Measurements from ENCODE around the gene PRKAG2.

The PRKAG2 gene

DNA sequence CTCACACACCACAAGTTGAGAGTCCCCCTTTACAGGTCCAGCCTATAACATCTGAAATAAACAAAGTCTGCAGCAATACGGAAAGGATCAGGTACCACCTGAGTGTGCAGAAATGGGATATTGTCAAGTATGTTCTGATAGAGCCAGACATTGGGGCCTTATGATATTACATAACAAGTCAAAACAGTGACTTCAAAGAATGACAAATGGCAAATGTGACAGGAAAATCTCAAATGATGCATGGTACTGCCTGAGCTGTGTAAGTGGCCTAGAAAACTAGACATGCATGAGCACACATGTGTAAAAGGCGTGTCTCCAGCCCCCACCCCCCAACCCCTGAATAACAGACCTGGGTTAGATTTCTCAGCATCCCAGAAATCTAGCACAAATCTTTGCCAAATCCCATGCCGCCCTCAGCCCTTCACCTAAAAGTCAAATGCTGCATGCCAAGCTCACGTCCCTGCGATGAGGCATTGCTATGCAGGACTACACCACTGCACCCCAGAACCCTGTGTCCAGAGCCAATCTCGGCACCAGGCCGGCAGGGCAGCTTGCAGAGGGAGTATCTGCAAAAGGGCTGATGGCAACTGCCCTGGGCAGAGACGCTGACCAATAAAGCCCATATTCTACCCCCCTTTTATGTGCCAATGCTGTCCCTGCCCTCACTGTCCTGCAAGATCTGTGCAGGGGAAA lies 58.8 kb downstream of the PRKAG2 start:
- no peak for DNase-seq (ENCODE audit: low read depth in 2 of 2)

DNA sequence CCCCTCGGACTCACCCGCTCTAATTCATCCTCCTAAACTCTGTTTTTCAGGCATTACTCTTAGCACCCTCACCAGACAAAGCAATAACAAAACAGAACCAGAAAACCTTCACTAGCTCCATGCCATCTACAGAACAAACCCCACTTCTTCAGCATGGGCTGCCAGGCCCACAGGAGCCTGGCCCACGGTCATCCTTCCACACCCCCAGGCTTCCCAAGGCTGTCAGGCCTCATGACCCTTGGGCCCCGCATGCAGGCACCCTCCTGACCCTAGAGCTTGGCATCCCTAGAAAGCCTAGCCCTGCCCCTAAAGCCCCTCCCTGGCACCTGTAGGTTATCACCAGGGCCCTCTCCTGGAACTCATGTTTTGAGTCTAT lies 59.6 kb downstream of the PRKAG2 start:
- no peak for DNase-seq (ENCODE audit: low read depth in 2 of 2)

DNA sequence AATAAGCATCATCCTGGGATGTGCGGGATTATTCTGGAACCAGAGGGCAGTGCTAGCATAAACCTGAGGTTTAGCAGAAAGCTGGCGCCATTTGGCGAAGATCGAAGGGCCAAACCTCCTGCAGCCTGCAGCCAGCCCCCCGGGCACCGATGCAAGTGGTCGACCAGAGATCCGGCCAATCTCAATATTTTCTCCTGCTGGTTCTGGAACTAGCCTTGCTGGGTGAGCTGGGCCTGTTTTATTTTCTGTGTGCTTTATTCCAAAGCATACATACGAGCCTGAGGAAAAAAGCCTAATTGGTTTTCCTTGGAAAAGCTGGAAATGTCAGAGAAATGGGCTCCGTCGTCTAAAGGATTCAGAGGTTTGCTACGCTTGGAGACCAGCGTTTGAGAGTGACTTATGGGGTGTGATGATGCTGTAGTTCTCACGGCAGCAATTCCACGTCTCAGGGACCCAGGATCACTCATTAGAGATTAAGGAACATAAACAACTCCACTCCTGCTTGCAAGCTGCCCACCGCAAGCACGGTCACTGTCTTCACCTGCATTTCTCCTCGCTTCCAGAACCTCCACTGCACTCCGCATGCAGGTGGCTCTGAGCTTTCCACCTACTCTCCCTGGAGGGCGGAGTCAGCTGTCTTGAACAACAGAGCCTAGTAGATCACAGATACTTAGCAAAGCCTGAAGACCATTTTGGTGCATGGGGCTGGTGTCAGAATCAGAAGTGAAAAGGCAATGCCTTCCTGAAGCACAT lies 60.2 kb downstream of the PRKAG2 start:
- DNase-seq (ENCODE audit: low read depth in 2 of 2): no peak

DNA sequence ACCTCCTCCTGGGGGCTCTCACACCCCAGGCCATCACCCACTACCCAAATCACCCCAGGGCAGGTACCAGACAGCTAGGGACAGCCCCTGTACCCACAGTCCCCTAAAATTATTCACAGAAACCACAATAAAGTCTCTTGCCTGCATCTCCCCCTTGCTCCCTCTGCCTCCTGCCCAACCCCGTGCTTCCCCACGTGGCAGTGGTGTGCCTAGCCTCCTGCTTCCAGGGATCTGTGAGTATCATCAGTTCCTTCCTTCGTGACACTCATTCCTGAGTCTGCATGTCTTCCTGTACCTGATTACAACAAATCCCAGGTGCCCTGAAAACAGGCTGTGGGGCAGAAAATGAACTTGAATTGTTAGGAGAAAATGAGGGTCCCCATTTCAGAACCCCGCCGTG lies 61.5 kb downstream of the PRKAG2 start:
- no peak for DNase-seq (ENCODE audit: low read depth in 2 of 2)

- no peak for DNase-seq (ENCODE audit: low read depth in 2 of 2)
Measured at GRCh38 chr7:151814400-151815009, 62.4 kb downstream of the PRKAG2 start.

GRCh38 chr7:151813997-151814396 lies 62.9 kb downstream of the PRKAG2 start:
- no peak for DNase-seq (ENCODE audit: low read depth in 2 of 2)

GRCh38 chr7:151813445-151813844 lies 63.5 kb downstream of the PRKAG2 start:
- no peak for DNase-seq (ENCODE audit: low read depth in 2 of 2)

GRCh38 chr7:151812967-151813366 lies 63.9 kb downstream of the PRKAG2 start:
- DNase-seq (ENCODE audit: low read depth in 2 of 2): no peak

DNA sequence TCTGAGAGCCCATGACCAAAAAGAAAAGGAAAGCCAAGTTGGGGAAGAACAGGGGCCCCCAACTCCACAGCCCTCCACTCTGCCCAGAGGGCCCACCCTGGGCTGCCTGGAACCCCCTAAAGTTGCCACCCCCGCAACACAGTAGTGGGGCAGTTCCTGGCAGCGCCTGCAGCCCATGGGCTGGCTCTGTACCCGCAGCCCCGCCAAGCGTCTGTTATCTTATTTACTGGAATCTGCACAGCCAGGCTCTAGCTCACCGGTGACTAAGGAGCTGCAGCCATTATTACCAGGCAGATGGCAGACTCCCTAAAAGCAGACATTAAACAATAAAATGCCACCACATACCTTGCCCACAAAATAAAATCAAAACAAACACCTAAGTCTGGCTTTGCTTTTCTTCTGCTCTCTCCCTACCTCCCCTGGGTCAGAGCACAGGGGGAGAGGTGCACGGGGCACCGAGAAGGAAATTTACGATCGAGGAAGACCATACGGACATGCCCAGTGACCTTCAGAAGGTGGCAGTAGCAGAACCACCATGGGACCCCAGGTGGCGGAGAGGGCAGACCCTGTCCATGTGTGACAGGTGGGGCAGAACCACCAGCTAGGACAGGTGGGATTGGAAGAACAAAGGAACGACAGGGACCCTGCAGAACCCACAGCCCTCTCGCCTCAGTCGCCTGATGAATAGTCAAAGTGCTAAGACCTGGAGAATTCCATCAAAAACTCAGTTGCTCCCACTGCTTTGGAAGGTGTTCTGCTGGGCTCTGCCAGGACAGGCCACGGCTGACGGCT lies 66.3 kb downstream of the PRKAG2 start:
- DNase-seq (ENCODE audit: low read depth in 2 of 2): no peak

DNA sequence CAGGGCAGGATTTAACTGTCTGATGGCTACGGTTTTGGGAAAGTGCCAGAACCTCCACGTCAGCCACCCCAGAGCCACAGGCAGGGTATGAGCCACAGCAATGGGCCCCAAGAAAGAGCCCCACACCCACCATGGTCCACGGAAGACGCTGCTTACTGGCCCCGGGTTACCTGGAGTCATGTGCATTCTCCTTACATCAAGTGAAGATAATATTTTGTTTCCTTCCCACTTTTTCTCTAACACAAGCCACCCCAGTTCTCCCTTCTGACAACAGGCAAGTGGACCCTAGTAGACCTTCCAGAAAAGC lies 67.1 kb downstream of the PRKAG2 start:
- no peak for DNase-seq (ENCODE audit: low read depth in 2 of 2)

- DNase-seq (ENCODE audit: low read depth in 2 of 2): no peak
Measured at GRCh38 chr7:151809146-151809863, 67.6 kb downstream of the PRKAG2 start.

- no peak for DNase-seq (ENCODE audit: low read depth in 2 of 2)
Measured at GRCh38 chr7:151808400-151809145, 68.3 kb downstream of the PRKAG2 start.

DNA sequence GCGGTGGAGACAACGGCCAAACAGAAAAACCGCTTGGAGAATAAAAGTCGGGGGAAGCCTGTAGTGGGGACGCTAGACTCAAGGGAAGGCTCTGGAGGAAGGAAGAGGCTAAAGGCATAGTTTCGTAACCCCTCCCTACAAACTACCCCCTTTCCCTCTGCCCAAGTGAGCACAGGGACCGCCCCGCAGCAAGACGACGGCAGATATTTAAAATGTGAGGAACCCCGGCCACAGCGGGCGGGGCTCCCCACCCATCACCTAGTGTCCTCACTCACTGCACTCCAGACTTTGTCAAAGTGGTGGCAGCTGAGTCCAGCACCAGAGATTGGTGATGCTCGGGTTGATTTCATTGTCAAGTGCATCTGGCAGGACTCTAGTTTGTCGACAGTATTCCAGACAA lies 69.1 kb downstream of the PRKAG2 start:
- DNase-seq (ENCODE audit: low read depth in 2 of 2): no peak

- DNase-seq (ENCODE audit: low read depth in 2 of 2): no peak
Measured at GRCh38 chr7:151806952-151807775, 69.8 kb downstream of the PRKAG2 start.

DNA sequence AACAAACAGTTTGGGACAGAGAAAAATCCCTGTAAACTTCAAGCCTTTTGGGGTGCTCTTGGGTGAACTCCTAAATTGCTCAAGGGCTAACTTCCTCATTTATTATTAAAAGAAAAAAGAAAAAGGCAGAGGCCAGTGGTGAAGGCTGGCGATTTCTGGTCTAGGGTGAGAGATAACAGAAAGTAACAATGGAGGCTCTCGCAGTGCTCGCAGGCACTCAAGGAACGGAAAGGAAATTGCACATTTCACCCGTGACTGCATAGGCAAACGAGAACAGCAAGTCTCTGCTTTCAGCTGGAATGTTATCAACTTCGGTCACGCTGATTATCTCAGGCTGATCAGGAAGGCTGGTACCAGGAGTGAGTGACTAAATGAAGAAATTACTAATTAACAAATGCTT lies 70.7 kb downstream of the PRKAG2 start:
- no peak for DNase-seq (ENCODE audit: low read depth in 2 of 2)

DNA sequence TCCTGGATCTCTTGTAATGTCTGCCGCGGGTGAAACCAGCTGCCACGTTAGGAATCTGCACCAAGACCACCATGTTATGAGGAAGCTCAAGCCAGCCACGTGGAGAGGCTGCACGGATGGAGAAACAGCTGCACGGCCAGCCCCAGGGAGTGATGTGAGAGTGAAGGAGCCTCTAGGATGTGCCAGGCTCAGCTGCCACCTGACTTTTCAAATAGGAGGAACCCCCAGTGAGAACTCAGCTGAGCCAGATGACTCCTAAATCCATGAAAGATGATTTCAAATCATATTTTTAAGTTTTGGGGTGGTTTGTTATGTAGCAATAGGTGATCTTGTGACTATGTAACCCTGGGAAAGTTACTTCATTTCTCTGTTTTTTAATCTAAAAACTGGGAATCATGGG lies 71.7 kb downstream of the PRKAG2 start:
- no peak for DNase-seq (ENCODE audit: low read depth in 2 of 2)

DNA sequence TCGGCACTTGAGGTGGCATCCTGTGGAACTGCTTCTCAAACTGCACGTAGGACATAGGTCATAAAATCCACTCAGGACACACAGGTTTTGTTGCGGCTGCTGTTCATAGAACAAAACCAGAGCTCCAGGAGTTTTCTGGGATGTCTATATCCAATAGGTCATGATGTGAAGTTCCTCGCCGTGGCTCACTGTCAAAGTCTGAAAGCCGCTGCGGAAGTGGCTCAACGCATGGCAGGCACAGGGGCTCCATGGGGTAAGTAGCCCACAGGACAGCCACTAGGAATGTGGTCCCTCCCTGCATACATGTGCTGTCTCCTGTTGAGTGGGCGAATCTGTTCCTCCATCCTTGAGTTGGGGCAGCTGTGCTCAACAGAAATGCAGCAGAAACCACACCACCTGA lies 72.2 kb downstream of the PRKAG2 start:
- DNase-seq (ENCODE audit: low read depth in 2 of 2): no peak

GRCh38 chr7:151803841-151804240 lies 73.1 kb downstream of the PRKAG2 start:
- no peak for DNase-seq (ENCODE audit: low read depth in 2 of 2)

GRCh38 chr7:151802469-151802846 lies 74.5 kb downstream of the PRKAG2 start:
- DNase-seq (ENCODE audit: low read depth in 2 of 2): no peak

- DNase-seq (ENCODE audit: low read depth in 2 of 2): no peak
Measured at GRCh38 chr7:151801782-151802468, 75.0 kb downstream of the PRKAG2 start.

All from activated CD4-positive, alpha-beta T cell treated with anti-CD3 and anti-CD28 coated beads for 24 hours (primary cell).